A673 (cell line): Measurements from ENCODE around the gene SNAPIN.

Source experiments
- CTCF ChIP-seq: fragments of 300-800, 200-600 bp; sonication (generic); conservative IDR thresholded peaks from 2 replicates; pipeline ENCODE4 v1.5.1; 2017; ENCODE audit warnings: low read depth, mild to moderate bottlenecking, antibody characterized with exemption, low read length, moderate library complexity, mixed read lengths
- EZH2 ChIP-seq: fragments of 200-600 bp; sonication (generic); IDR thresholded peaks from 2 replicates; pipeline ENCODE4 v1.6.1; 2017; ENCODE audit warnings: borderline replicate concordance, low read depth, mild to moderate bottlenecking, mixed read lengths, antibody characterized with exemption, low read length; ENCODE audit not compliant: poor library complexity, severe bottlenecking

- no peak for TF ChIP-seq CTCF
- no peak for TF ChIP-seq EZH2
These were observed 30.5 kb upstream of the SNAPIN start, which contains the start of gene S100A1 for GRCh38 chr1:153627715-153628626.
